Ovary (tissue), 9 donors: ENCODE measurements around the gene LAMB4. TPM values are rescaled to one million over a fixed set of nuclear protein-coding genes. Genes with fewer than 3 reads are reported as not detected.

Source experiments
- DNase-seq, 5 donors: peaks; one replicate each; pipeline ENCODE4 v3.0.0-alpha.2; 2019 to 2020
- H3K27ac ChIP-seq, 2 donors: fragments of 200-600 bp; one replicate each; pipeline versions ENCODE4 v1.5.1 to v1.8.0; 2019 to 2022
- H3K27me3 ChIP-seq: fragments of 200-600 bp; one replicate; pipeline ENCODE4 v1.8.0; 2022
- H3K36me3 ChIP-seq: fragments of 200-600 bp; sonication (generic); one replicate; pipeline ENCODE4 v1.5.1; 2019
- H3K4me1 ChIP-seq: one replicate; pipeline ENCODE4 v1.8.1; 2013; ENCODE audit warnings: mild to moderate bottlenecking, moderate library complexity; ENCODE audit not compliant: insufficient read depth
- H3K4me3 ChIP-seq: fragments of 200-600 bp; sonication (generic); one replicate; pipeline ENCODE4 v1.5.1; 2017
- H3K9me3 ChIP-seq, 2 donors: fragments of 200-600 bp in 1 of 2; sonication (generic) in 1 of 2; one replicate each; pipeline versions ENCODE4 v1.5.1 to v1.8.1; 2013 to 2019; ENCODE audit warnings: mild to moderate bottlenecking in 1 of 2, moderate library complexity in 1 of 2
- EP300 ChIP-seq: sonication (generic); formaldehyde crosslinking; IDR thresholded peaks from one replicate; pipeline ENCODE4 v1.6.1; 2017; ENCODE audit warnings: antibody characterized with exemption
- POLR2A ChIP-seq: fragments of 450-650 bp; IDR thresholded peaks from one replicate; pipeline ENCODE4 v1.6.1; 2017; ENCODE audit warnings: antibody characterized with exemption, mild to moderate bottlenecking, moderate library complexity
- WGBS, 3 donors: extraction: QIAGEN DNeasy Blood & Tissue Kit in 1 of 3; methylation state at CpG; one replicate each; pipeline versions ENCODE4 v1.1.5 to v1.1.7; 2013 to 2017; 5-methylcytosine and 5-hydroxymethylcytosine counted together
- intact Hi-C, 4 donors: fragments of 100-400 bp; cut with DNase I; formaldehyde crosslinking; loops; one replicate each; pipeline versions ENCODE4 v1.11.0 to v1.15.1; 2022 to 2023
- polyA plus RNA-seq, 2 donors: library from polyadenylated mRNA; stranded (reverse); fragments of 200-250 nt in 1 of 2; fragments of 350-450 nt in 1 of 2; fragmentation: Illumina TruSeq in 1 of 2; extraction: RNeasy Lipid Tissue Mini Kit (QIAGEN cat#74804) in 1 of 2; gene quantifications; one replicate each; pipeline ENCODE4 v1.2.3, GENCODE V29; 2013 to 2014
- total RNA-seq, 7 donors: library from RNA; depleted of rRNA in 2 of 7; stranded (reverse); fragments of >200 nt in 2 of 7; fragmentation: NEBNext Ultra II Directional in 3 of 7; extraction: Animal tissue kit (Norgen Biotek cat#: 25700) in 3 of 7; gene quantifications; one replicate each; pipeline versions ENCODE4 v1.1.0 to v1.2.4, GENCODE V29; 2016 to 2023
- TF ChIP-seq, protein P1 (sequence below), 3 donors: fragments of 450-650 bp in 2 of 3; fragments of 200-600 bp in 1 of 3; IDR thresholded peaks; one replicate each; pipeline versions ENCODE4 v1.5.1 to v1.8.0; 2016 to 2022; ENCODE audit warnings: antibody characterized with exemption in 3 of 3, mild to moderate bottlenecking in 1 of 3
- donor health status: DM: no; HTN: no; CAD: no; lungs with moderate emphysema.
- donor health status: DM: no; HTN: no; CAD: no.
- donor health status: Bipolar disorder and iron deficiency.
- donor health status: DM: yes; HTN: yes; CAD: no.
- donor health status: DM: no; HTN: no; CAD: no.
- donor health status: DM: yes; HTN: yes; CAD: no.

The LAMB4 gene
- total and polyA plus RNA-seq, 9 donors, result 0.10 to 0.17 TPM; not detected in 7

DNA sequence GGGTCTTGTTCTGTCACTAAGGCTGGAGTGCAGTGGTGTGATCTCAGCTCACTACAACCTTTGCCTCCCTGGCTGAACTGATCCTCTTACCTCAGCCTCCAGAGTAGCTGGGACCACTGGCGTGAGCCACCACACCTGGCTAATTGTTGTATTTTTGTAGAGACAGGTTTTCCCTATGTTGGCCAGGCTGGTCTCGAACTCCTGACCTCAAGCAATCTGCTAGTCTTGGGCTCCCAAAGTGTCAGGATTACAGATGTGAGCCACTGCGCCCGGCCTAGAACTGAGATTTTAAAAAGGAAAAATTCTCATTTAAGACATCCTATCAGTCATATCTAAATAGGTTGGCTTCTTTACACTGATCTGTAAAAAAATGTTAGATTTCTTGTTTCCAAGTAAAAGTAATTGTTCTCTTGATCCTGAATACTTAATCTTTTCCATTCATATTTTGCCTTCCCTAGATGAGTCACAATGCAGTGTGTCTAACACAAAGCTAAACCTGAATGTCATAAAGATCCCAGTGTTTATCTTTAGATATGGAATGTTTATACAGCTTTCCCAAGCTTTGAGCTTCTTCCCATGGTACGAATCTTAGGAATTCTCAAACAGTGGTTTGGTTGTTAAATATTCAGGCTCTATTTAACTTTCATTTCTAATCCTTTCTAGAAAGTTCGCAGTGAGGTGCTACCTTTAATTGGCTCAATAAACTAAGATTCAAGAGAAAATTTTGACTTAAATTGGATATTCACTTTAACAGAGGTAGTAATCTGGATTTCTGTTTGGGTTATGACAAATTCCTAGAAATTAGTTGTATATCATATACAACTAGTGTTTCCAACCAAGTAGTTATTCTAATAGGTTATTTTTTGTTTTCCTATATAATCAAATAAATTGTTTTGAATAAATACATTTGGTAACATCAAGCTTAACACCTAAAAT is 115.1 kb downstream of the LAMB4 start:
- intact Hi-C loops, result loop anchor here in 1 of 4 donors (5.0 kb wide), 1 partner anchor 1287 kb away; no protein-coding TSS in a partner anchor
- no peak for DNase-seq
- no peak overlapping the region for H3K4me3 ChIP-seq
- H3K9me3 ChIP-seq, result no peaks in the 10 kb centered on the region
- WGBS, 3 donors, result 34 to 54% (median 46%) methylated on average over 6 of the region's 6 CpGs
- H3K36me3 ChIP-seq, result no peaks in the 10 kb centered on the region
- no peak overlapping the region for H3K27ac ChIP-seq
- H3K27me3 ChIP-seq, result no peaks in the 10 kb centered on the region
- TF ChIP-seq, protein P1, sequence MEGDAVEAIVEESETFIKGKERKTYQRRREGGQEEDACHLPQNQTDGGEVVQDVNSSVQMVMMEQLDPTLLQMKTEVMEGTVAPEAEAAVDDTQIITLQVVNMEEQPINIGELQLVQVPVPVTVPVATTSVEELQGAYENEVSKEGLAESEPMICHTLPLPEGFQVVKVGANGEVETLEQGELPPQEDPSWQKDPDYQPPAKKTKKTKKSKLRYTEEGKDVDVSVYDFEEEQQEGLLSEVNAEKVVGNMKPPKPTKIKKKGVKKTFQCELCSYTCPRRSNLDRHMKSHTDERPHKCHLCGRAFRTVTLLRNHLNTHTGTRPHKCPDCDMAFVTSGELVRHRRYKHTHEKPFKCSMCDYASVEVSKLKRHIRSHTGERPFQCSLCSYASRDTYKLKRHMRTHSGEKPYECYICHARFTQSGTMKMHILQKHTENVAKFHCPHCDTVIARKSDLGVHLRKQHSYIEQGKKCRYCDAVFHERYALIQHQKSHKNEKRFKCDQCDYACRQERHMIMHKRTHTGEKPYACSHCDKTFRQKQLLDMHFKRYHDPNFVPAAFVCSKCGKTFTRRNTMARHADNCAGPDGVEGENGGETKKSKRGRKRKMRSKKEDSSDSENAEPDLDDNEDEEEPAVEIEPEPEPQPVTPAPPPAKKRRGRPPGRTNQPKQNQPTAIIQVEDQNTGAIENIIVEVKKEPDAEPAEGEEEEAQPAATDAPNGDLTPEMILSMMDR (IDR thresholded peaks at IDR 0.05), result no peak
- no peak for TF ChIP-seq POLR2A
- TF ChIP-seq EP300, result no peak
- no peaks in the 10 kb centered on the region for H3K4me1 ChIP-seq

DNA sequence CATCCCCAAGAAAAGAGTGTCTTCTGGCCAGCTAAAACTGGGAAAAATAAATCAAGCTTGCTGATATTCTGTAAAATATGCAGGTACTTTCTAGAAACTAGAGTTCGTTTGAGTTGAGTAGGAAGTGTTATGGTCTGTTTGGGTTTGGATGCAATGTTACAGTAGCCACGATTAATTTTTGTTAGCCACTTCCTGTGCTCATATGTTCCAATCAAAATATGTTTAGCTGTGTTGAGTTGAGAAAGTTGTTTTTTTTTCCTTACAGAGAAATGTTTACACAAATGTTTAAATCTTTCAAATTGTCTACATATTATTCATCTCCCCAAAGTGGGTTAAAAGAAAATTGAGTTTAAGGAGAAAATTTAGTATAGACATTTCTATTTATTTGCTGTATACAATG is 115.9 kb downstream of the LAMB4 start:
- intact Hi-C loops, result loop anchor here in 1 of 4 donors (5.0 kb wide), 1 partner anchor 1288 kb away; no protein-coding TSS in a partner anchor
- no peak for TF ChIP-seq EP300
- TF ChIP-seq, protein P1 (IDR thresholded peaks at IDR 0.05), result no peak
- TF ChIP-seq POLR2A, result no peak
- H3K36me3 ChIP-seq, result no peaks in the 10 kb centered on the region
- H3K9me3 ChIP-seq, result no peaks in the 10 kb centered on the region
- no peak overlapping the region for H3K27ac ChIP-seq
- 10 to 25% (median 14%) methylated on average over 2 of the region's 2 CpGs for WGBS, 3 donors
- H3K4me1 ChIP-seq, result no peaks in the 10 kb centered on the region
- H3K4me3 ChIP-seq, result no peak overlapping the region
- DNase-seq, result no peak
- no peaks in the 10 kb centered on the region for H3K27me3 ChIP-seq

DNA sequence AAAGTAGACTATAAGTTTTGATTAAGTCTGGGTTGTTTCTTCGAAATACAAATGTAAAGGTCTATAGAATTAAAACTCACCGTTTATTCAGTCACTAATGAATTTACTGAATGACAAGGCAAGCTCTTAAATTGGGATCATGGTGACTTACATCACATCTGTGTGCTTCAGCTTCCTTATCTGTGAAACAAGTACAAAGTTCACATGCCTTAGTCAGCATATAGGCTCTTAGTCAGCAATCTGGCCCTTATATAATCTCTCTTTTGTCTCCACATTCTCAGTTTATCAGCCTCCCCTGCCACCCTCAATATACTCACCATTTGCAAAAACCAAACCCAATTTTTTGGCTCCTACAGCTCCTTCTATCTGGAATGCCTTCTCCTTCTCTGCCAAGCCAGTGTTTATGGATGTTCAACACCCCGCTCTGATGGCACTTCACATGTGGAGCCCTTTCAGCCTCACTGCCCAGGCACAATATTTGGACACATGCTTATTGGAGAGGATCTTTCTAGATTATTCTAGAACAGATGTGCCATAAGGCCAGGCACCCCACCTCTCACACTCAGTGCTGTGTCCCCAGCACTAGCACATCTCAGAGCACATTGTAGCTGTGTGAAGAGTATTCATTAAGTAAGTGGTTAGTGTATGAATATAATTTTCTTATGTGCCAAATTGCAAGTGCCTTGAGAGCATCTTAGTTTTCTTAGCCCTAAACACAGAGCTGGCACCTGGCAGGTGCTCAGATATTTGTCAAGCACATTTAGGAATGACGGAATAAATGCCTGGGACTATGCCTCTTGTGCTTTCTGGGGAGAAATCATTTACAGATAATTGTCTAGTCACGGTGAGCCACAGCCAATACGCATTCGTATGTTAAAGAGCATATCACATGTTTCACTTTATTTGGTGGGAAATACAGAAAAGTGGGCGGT is 117.4 kb downstream of the LAMB4 start:
- WGBS, 3 donors, result 82 to 92% (median 88%) methylated on average over 8 of the region's 8 CpGs
- DNase-seq, result no peak
- TF ChIP-seq, protein P1 (IDR thresholded peaks at IDR 0.05), result no peak
- no peak for TF ChIP-seq POLR2A
- no peak for TF ChIP-seq EP300
- Histone ChIP-seq H3K36me3 (no peaks in the 10 kb centered on the region), H3K27ac (no peak overlapping the region), H3K27me3 (no peaks in the 10 kb centered on the region), H3K4me1 (no peaks in the 10 kb centered on the region), H3K9me3 (no peaks in the 10 kb centered on the region), H3K4me3 (no peak overlapping the region)
- intact Hi-C loops, result loop anchor here in 1 of 4 donors (5.0 kb wide), 1 partner anchor 1290 kb away; no protein-coding TSS in a partner anchor

DNA sequence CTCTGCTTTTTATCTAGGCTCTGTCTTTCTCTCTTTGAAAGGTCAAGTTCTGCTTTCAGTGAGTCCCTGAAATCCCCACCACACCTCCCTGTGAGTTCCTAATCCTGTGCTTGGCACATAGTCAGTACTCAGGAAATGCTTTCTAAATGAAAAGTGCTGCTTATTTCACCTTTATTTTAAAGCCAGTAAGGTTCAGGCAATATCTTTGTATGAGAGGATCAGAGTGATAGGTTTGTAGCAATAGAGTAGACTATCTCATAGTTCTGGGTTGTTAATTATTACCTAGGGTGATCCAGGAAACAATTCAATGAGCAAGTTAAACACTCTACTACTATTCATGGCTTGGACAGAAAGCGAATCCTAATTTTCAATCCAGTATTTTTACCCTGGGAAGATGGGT is 119.8 kb downstream of the LAMB4 start:
- Histone ChIP-seq H3K4me1 (no peaks in the 10 kb centered on the region), H3K27ac (no peak overlapping the region), H3K27me3 (no peaks in the 10 kb centered on the region), H3K36me3 (no peaks in the 10 kb centered on the region), H3K4me3 (no peak overlapping the region), H3K9me3 (no peaks in the 10 kb centered on the region)
- WGBS, 3 donors, result 97 to 98% (median 97%) methylated on average over 1 of the region's 1 CpG
- no peak for DNase-seq
- intact Hi-C loops, result loop anchor here in 1 of 4 donors (5.0 kb wide), 1 partner anchor 1292 kb away; no protein-coding TSS in a partner anchor
- TF ChIP-seq EP300 (no peak), POLR2A (no peak)
- TF ChIP-seq, protein P1 (IDR thresholded peaks at IDR 0.05), result no peak
